Lower leg skin (tissue), 3 donors: ENCODE results near the gene ZNF837.

Experiments
- CTCF ChIP-seq, 3 donors: fragments of 450-650 bp; IDR thresholded peaks; one replicate each; pipeline ENCODE4 v1.5.1; 2016; ENCODE audit warnings: antibody characterized with exemption in 3 of 3, mild to moderate bottlenecking in 3 of 3, moderate library complexity in 2 of 3
- POLR2A ChIP-seq, 2 donors: fragments of 450-650 bp; IDR thresholded peaks; one replicate each; pipeline ENCODE4 v1.6.1; 2016 to 2017; ENCODE audit warnings: antibody characterized with exemption in 2 of 2, mild to moderate bottlenecking in 1 of 2, moderate library complexity in 1 of 2

DNA sequence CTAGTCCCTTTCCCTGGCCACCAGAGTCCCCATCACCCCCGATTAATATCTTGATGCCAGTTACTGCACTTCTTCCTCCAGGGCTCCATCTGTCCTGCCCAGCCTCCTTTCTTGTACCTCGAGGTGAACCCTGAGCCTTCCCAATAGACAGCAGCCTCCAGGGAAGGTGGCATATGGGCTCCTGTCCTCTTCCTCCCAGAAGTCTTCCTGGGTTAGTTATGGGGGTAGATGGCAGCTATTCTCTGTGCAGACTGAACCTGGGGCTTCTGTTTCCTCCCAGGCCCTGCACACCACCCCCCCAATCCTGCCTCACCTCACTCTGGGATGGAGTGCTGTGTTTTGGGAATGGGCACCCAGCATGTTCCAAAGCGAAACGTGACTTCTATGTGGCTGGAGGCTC lies 17.3 kb upstream of the ZNF837 start:
- TF ChIP-seq CTCF (IDR thresholded peaks at IDR 0.05) (no peak), POLR2A (IDR thresholded peaks at IDR 0.05) (no peak)
